Cortex of kidney (tissue), 1 donor: ENCODE results near the gene XYLT1.
"Not testable (repeated sequence)": the region's sequence is repeated elsewhere in the genome, so short reads cannot be mapped to it uniquely, and the experiment has no call there.

Source experiments
- DNase-seq: peaks from one replicate; lab custom pipeline; 2025; lab: John Stamatoyannopoulos, UW

Gene XYLT1, protein sequence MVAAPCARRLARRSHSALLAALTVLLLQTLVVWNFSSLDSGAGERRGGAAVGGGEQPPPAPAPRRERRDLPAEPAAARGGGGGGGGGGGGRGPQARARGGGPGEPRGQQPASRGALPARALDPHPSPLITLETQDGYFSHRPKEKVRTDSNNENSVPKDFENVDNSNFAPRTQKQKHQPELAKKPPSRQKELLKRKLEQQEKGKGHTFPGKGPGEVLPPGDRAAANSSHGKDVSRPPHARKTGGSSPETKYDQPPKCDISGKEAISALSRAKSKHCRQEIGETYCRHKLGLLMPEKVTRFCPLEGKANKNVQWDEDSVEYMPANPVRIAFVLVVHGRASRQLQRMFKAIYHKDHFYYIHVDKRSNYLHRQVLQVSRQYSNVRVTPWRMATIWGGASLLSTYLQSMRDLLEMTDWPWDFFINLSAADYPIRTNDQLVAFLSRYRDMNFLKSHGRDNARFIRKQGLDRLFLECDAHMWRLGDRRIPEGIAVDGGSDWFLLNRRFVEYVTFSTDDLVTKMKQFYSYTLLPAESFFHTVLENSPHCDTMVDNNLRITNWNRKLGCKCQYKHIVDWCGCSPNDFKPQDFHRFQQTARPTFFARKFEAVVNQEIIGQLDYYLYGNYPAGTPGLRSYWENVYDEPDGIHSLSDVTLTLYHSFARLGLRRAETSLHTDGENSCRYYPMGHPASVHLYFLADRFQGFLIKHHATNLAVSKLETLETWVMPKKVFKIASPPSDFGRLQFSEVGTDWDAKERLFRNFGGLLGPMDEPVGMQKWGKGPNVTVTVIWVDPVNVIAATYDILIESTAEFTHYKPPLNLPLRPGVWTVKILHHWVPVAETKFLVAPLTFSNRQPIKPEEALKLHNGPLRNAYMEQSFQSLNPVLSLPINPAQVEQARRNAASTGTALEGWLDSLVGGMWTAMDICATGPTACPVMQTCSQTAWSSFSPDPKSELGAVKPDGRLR

DNA sequence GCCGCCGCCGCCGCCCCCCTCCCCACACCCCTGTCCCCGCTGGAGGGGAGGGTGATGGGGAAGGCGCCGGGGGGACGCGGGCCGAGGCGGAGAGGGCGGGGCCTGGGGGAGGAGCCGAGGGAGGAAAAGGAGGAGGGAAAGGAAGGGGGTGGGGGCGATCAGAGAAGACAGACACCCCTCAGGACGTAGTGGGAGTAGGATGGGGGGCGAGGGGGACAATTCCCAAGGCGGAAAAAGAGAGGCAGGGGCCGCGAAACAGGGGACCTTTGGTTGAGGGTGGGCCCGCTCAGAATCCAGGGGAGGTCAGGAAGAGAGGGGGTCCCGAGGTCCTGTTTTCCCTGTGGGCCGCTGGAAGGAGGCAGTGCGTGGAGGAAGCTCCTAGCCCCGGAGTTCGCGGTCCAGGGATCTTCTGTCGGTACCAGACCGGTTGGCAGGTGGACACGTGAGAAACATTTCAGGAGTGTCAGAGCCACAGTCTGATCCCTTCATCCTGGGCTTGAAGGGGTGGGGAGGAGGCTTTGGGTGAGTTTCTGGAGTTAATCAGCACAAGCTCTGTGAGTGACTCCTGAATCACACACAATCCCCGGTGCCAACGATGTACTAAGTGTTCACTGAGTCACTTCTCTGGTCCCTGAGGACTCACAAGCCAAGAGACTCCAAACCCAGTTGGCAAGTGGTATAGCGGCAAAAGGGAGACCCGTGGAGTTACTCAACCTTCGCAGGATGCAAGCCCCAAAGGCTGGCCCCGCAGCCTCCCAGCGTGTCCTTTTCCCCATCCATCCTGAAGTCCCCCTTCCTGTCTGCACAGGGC, at the start of gene XYLT1:
TSS of gene XYLT1 (minus strand) at position 53 of the 811 bp plus-strand sequence. CDS start 164 bp downstream, outside the sequence.
- no peak for DNase-seq

DNA sequence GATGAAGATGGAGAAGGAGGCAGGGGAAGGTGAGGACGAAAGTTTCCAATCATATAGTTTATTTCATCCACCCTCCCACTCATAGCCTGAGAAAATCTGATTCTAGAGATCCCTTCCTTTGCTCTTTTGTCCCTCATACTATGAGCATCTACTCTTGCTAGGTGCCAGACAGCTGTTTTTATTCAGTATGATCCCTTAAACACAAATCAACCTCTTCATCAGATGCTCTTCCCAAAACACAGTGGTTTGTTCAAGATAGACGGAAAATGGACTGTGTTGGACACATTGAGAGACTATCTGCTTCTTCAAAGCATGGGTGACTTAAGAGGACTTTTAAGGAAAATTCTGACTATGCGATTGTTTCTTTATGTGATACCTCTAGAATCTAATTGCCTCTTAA, 49.4 kb upstream of the XYLT1 start:
- no peak for DNase-seq

DNA sequence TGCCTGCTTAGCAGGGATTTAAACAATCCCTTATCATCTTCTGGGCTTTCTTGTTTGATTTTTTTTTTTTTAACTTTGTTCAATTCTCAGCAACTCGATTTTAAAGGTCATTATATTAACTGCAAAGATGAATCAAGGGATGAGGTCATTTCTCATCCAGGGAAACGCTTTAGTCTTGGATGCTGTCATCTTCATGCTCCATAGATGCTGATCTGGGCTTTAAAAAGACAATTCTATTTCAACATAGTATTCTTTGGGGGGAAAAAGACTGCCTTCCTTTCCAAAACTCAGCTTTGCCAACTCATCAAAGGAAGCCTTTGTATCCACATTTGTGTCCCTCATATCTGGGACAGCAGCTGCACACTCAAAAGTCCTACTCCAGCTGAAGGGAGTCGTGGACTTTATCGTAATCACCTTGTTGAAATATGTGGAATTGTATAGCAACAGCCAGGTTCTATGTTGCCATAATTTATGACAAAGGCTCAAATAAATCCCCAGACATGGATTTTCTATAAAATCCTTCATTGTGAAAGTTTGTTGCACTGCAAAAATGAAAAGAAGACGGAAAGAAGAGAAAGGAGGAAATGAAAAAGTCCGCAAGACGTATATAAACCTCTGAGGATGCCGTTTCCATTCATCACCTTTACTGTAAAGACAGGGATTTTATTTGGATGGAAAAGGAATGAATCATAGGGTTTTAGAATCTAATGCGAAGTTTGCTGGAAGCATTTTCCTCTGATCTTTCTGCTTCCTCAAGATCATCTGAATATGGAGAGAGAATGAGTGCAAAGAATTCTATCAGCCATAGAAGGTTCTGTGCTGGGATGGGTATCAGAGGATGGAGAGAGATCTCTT, 48.6 kb upstream of the XYLT1 start:
- no peak for DNase-seq

DNA sequence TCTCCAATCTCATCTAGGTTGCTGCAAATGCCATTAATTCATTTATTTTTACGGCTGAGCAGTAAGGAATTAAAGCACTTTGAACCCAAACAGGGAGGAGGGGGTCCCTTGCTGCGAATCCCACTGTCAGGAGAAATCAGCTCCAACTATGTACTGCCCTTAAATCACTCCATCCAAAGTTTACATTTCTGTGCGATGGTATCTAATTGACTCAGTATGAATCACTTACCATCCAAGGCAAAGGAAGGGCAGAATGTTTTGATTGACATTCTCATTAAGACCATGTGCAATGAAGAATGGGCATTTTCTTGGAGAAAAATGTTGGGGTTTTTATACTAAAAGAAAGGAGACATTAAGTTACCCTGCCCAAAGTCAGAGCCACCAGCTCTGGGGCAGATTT, 47.7 kb upstream of the XYLT1 start:
- DNase-seq: no peak

DNA sequence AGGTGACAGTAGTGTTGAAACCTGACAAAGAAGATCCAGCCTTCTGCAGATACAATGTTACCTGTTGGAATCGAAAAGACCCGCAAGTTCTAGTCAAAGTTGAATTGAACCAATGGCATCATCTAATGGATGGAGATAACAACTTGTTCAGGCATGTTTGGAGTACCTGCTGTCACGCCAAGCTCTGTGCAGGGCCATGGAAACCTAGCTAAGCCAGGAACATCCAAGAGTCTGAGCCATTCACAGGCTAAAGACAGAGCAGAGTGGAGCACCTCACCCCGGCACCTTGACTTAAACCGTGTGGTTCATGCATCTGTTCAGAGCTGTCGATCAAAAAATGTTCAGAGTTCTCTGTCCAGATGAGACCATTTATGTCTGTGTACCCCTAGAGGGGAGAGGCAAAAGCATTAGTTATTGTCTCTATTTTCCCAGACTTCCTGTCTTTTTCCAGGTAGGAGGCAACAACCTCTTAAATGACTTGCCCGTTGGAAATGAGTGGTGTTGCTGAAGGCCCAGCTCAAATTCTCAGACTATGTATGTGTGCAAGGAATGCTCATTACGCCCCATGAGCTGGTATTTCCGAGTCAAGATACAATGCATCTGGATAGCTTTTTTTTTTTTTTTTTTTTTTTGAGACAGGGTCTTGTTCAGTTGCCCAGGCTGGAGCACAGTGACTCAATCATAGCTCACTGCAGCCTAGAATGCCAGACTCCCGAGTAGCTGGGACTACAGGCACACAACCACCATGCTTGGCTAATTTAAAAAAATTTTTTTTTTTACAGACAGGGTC, 44.9 kb upstream of the XYLT1 start:
- DNase-seq: no peak

DNA sequence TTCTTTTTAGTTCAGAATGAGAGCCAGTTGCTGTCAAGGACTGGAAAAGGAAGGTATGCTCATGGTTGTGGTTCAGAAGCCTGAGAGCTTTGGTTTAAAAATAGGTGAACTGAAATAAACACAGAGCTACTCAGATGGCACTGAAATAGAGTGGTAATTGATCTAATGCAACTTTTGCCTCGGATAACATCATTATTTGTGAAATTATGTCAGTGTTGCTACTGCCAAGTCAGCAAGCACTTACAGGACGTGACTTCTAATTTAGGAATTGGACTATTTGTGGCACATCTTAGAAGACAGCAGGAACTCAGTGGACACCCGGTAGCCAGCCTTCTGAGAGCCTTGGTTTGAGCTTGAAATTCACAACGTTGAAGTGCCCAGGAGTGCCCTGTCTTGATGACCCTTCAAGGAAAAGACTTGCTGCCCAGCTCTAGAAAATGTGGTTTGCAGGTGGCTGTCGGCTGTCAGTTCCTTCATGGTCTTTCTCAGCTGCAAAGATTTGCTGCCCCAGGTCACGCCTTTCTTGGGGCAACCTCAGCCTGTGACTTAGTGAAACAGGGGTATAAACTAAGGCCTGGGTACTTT, 42.0 kb upstream of the XYLT1 start:
- no peak for DNase-seq

DNA sequence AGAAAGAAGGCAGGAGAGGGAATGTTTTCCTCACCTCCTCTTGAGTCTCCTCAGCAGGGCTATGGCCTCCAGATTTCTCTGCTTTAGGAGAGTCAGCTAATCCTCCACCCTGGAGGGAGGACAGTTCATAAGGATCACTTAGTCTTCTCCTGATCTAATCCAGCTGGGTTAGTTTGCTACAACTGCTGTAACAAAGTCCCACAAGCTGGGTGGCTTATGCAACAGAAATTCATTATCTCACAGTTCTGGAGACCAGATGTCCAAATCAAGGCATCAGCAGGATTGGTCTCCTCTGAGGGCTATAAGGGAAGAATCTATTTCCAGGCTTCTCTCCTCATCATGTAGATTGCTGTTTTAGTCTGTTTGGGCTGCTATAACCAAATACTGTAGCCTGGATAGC, 40.6 kb upstream of the XYLT1 start:
- DNase-seq: no peak

DNA sequence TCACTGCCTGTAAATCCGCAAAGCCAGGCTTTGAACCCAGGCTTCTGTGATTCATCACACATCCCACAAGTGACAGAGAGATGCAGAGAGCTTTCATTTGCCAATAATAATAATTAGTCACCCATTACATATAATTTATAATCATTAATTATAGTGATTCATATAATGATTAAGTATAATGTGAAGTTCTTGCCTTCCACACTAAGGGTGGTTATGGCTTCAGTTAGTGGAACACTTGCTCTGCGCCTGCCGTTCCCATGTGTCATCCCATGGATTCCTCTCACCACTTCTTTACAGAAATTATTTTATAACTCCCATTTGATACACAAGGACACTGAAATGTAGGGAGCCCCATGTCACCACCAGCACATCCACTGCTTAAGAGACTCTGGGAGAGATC, 39.8 kb upstream of the XYLT1 start:
- no peak for DNase-seq

DNA sequence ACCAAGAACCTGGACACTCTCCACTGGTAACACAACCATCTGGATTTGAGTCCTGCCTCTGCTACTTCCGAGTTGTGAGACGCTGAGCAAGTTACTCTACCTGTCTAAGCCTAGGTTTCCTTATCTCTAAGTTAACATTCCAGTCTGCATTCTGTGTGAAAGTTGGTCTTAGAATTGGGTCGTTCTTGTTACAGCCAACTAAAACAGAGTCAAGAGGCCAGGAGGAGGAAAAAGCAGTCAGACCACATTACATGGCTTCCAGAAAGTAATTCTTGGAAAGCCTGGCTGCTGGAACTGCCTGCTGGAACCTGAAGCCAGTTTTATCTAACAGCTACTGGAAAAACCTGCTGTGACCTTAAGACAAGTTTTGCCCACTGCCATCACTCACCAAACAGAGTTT, 38.4 kb upstream of the XYLT1 start:
- DNase-seq: no peak

DNA sequence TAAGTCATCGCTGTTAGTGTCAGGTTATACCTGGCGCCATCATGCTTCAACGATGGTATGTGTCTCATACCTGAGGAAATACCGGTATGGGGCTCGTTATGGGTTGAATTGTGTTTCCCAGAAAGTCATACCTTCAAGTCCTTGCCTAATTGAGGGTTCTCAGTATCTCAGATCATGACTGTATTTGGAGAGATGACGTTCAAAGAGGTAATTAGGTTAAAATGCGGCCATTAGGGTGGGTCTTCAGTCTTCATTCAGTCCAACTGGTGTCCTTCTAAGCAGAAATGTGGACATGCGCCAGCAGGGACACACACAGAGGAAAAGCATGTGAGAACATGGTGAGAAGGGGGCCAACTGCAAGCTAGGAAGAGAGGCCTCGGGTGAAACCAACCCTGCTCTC, 37.5 kb upstream of the XYLT1 start:
- no peak for DNase-seq

DNA sequence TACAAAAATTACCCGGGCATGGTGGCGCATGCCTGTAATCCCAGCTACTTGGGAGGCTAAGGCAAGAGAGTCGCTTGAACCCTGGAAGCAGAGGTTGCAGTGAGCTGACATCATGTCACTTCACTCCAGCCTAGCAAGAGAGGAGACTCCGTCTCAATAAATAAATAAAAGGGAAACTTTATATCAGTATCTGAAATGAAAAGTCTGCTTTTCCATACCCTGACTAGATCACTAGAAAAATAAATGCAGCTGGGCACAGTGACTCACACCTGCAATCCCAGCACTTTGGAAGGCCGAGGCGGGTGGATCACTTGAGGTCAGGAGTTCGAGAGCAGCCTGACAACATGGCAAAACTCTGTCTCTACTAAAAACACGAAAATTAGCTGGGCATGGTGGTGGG, 36.8 kb upstream of the XYLT1 start:
- not testable (repeated sequence) for DNase-seq

DNA sequence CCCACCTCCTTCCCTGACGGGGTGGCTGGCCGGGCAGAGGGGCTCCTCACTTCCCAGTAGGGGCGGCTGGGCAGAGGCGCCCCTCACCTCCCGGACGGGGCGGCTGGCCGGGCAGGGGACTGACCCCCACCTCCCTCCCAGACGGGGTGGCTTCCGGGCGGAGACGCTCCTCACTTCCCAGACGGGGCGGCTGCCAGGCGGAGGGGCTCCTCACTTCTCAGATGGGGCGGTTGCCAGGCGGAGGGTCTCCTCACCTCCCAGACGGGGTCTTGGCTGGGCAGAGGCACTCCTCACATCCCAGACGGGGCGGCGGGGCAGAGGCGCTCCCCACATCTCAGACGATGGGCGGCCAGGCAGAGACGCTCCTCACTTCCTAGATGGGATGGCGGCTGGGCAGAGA, 35.1 kb upstream of the XYLT1 start:
- not testable (repeated sequence) for DNase-seq

DNA sequence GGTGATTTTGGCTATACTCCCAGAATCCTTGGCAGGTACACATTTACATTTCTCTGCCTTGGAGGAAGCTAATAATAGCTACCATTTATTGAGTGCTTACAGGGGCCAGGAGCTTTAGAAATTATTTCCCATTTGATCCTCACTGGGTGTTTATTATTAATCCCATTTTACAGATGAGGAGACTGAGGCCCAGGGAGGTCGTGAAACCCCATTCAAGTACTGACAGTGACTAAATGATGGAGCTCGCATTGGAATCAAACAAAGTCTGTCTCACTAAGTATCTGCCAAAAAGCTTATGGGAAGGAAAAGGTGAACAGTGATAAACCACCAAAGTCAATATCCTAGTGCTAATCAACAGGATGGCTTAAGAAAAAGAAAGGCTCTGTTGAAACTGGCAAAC, 33.3 kb upstream of the XYLT1 start:
- no peak for DNase-seq

DNA sequence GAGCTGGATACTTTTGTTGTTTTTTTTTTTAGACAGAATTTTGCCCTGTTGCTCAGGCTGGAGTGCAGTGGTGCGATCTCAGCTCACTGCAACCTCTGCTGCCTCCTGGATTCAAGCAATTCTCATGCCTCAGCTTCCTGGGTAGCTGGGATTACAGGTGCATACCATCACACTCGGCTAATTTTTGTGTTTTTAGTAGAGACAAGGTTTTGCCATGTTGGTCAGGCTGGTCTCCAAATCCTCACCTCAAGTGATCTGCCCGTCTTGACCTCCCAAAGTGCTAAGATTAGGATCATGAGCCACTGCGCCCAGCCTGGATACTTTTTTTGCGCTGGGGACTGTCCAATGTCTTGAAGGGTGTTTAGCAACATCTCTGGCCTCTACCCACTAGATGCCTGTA, 32.6 kb upstream of the XYLT1 start:
- DNase-seq: no peak

DNA sequence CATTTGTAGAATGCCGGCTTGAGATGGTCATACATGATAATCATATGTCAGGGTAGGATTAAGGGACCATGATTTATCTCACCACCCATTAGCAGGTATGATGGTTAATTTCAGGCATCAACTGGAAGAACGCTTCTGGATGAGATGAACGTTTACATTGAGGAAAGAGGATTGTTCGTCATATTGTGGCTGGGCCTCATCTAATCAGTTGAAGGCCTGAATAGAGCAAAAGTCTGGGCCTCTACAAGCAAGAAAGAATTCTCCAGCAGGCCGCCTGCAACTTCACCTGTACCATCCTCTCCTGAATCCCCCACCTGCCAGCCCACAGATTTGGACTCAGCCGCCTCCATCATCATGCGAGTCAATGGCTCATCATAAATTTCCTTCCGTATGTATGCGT, 30.6 kb upstream of the XYLT1 start:
- DNase-seq: no peak

DNA sequence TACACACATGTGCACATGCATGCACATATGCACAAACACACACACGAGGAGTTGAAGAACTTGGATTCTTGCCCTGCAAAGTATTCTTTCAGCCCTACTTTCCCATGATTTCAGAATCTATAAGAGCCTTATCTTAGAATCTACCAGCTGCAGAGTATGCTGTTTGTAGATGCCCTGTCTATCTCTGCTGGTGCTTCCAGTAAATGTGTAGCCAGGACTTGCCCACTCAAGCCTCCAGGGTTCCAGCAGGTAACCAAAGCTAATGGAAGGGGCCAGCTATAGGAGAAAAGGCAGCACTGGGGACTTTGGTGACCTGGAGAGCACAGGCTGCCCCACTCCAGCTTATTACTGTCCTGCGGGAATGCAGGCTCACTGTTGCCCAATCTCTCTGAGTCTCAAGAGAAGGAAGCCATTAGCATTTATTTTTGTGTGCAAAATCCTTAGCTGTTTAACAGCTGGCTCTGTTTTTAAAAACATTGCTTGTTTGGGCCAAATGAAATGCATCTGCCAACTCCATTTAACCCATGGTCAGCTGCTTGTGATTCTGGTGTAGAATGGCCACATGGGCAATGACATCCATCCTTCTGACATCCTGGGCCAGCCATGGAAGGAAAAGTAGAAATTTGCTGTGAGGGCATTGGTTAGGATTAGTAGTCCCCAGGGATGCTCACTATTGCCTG, 28.6 kb upstream of the XYLT1 start:
- no peak for DNase-seq

DNA sequence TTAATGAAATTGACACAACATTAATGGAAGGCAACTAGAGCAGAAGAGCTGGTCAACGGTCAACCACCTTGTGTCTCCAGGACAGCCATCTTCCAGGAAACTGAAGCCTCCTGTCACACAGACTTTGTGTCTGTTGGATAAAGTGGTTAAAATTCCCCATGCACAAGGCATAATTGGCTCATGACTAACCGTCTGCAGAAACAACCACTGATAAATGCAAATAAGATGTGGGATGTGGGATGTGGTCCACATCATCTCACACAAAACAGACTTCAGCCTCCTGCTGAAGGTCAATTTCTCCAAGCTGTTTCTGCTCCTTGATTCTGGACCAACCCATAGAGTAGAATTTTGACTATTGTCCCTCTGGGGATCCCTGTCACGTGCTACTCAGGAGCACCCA, 26.9 kb upstream of the XYLT1 start:
- no peak for DNase-seq

DNA sequence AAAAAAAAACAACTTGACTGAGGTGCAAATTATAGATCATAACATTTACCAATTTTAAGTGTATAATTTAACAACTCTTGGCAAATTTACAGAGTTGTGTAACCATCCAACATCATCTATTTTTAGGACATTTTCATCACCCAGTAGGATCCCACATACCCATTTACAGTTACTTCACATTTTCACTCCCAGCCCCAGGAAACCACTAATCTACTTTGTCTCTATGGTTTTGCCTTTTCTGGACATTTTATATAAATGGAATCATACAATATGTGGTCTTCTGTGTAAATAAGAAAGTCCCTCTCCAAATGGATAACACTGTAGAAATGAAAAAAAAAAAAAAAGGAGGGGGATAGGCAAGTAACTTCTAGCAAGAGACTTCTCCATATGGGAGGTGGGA, 26.1 kb upstream of the XYLT1 start:
- DNase-seq: no peak

DNA sequence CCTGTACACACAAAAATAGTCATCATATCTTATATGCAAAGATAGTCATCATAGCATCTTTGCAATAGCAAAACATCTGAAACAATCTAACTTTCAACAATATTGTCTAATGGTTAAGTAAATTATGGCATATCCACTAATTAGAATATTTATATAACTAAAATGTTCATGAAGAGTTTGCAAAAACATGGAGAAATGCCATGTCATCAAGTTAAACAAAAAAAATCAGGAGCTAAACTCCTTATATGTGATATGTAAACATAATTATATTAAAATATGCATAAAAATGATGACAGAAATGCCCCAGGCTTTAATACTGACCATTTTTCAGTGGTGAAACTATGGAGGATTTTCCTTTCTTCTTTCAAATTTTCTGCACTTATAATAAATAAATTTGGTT, 22.3 kb upstream of the XYLT1 start:
- no peak for DNase-seq
